Measurements from ENCODE around the gene BEST1.

The BEST1 gene

DNA sequence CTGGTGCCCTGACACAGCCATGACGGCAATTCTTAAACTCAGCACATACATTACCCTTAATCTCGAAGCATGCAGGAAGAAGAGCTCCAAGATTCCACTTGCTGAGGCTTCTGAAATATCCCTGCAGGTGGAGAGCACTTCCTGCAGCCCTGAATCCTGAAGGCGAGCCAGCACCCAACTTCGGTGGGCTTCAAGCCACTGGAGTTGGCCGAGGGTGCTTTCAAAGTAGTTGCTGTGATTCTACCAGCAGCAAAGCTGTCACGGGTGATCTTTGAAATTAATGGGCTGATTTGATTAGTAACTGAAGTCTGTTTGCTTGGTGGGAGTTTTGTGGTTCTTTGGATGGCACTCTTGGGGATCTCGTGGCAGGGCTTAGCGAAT, 26.3 kb downstream of the BEST1 start:
- TF ChIP-seq EZH2 (IDR thresholded peaks at IDR 0.05; ENCODE audit: borderline replicate concordance, low read length) = no peak
- TF ChIP-seq, protein P1, sequence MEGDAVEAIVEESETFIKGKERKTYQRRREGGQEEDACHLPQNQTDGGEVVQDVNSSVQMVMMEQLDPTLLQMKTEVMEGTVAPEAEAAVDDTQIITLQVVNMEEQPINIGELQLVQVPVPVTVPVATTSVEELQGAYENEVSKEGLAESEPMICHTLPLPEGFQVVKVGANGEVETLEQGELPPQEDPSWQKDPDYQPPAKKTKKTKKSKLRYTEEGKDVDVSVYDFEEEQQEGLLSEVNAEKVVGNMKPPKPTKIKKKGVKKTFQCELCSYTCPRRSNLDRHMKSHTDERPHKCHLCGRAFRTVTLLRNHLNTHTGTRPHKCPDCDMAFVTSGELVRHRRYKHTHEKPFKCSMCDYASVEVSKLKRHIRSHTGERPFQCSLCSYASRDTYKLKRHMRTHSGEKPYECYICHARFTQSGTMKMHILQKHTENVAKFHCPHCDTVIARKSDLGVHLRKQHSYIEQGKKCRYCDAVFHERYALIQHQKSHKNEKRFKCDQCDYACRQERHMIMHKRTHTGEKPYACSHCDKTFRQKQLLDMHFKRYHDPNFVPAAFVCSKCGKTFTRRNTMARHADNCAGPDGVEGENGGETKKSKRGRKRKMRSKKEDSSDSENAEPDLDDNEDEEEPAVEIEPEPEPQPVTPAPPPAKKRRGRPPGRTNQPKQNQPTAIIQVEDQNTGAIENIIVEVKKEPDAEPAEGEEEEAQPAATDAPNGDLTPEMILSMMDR (IDR thresholded peaks at IDR 0.05; ENCODE audit: low read length) = no peak
- Histone ChIP-seq H3K36me3 (ENCODE audit: insufficient read depth, low read length) (no peaks in the 10 kb centered on the region), H3K4me2 (ENCODE audit: low read length) (no peak overlapping the region), H3K9ac (ENCODE audit: low read length) (no peak overlapping the region), H4K20me1 (ENCODE audit: insufficient read depth, low read length) (no peaks in the 10 kb centered on the region), H3K9me3 (ENCODE audit: low read length) (no peaks in the 10 kb centered on the region), H3K27ac (ENCODE audit: low read depth, low read length, poor library complexity, severe bottlenecking) (no peak overlapping the region), H3K79me2 (ENCODE audit: insufficient read depth, low read length) (no peaks in the 10 kb centered on the region), H3F3A (ENCODE audit: insufficient read depth, low read length) (no peaks in the 10 kb centered on the region), H3K4me1 (ENCODE audit: insufficient read depth, low read length, severe bottlenecking) (peaks cover 5% of the 10 kb centered on the region), H2AFZ (ENCODE audit: low read length) (no peak overlapping the region), H3K27me3 (ENCODE audit: insufficient read depth, low read length) (peaks cover 5% of the 10 kb centered on the region; the same call in 1 of the 2 replicates), H3K4me3 (ENCODE audit: low read depth, low read length, poor library complexity, severe bottlenecking) (no peak overlapping the region), H3K9me2 (ENCODE audit: low read depth, low read length) (no peaks in the 10 kb centered on the region)

DNA sequence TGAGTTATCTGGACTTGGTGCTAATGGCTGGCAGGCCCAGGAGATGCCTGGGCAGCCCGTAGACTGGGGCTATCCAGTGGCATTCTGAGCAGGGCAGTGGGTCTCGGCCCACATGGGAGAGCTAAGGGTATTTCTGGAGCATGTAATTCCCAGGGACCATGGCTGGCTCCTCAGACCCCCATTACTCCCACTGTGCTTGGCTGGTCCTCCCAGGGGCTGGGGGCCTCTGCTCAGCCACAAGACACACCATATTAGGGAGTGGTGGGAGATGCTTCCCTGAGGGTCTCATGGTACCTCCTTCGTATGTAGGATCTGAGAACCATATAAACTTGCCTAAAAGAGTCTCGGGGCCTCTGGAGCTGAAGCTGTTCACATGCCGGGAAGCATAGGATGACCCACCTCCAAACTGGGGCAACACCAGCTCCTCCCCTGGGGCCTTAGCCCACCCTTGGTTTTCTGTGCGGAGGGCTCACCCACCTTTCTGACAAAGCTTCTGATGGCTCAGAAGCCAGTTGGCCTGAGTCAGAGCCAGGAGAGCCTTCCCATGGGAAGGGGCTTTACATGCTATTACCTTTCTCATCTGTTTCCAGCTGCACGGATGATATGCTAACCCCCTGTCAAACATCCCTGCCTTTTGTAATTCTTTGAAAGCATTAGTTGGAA, 26.8 kb downstream of the BEST1 start:
- Histone ChIP-seq H3K79me2 (ENCODE audit: insufficient read depth, low read length) (no peaks in the 10 kb centered on the region), H3K4me1 (ENCODE audit: insufficient read depth, low read length, severe bottlenecking) (no peaks in the 10 kb centered on the region), H3K27me3 (ENCODE audit: insufficient read depth, low read length) (peaks cover 5% of the 10 kb centered on the region; the same call in 1 of the 2 replicates), H3K9ac (ENCODE audit: low read length) (no peak overlapping the region), H2AFZ (ENCODE audit: low read length) (no peak overlapping the region), H3K36me3 (ENCODE audit: insufficient read depth, low read length) (no peaks in the 10 kb centered on the region), H3K9me2 (ENCODE audit: low read depth, low read length) (no peaks in the 10 kb centered on the region), H3K9me3 (ENCODE audit: low read length) (no peaks in the 10 kb centered on the region), H3K4me3 (ENCODE audit: low read depth, low read length, poor library complexity, severe bottlenecking) (no peak overlapping the region), H3F3A (ENCODE audit: insufficient read depth, low read length) (no peaks in the 10 kb centered on the region), H3K27ac (ENCODE audit: low read depth, low read length, poor library complexity, severe bottlenecking) (no peak overlapping the region), H4K20me1 (ENCODE audit: insufficient read depth, low read length) (no peaks in the 10 kb centered on the region), H3K4me2 (ENCODE audit: low read length) (no peak overlapping the region)
- TF ChIP-seq, protein P1 (IDR thresholded peaks at IDR 0.05; ENCODE audit: low read length) = no peak
- no peak for TF ChIP-seq EZH2 (IDR thresholded peaks at IDR 0.05; ENCODE audit: borderline replicate concordance, low read length)

DNA sequence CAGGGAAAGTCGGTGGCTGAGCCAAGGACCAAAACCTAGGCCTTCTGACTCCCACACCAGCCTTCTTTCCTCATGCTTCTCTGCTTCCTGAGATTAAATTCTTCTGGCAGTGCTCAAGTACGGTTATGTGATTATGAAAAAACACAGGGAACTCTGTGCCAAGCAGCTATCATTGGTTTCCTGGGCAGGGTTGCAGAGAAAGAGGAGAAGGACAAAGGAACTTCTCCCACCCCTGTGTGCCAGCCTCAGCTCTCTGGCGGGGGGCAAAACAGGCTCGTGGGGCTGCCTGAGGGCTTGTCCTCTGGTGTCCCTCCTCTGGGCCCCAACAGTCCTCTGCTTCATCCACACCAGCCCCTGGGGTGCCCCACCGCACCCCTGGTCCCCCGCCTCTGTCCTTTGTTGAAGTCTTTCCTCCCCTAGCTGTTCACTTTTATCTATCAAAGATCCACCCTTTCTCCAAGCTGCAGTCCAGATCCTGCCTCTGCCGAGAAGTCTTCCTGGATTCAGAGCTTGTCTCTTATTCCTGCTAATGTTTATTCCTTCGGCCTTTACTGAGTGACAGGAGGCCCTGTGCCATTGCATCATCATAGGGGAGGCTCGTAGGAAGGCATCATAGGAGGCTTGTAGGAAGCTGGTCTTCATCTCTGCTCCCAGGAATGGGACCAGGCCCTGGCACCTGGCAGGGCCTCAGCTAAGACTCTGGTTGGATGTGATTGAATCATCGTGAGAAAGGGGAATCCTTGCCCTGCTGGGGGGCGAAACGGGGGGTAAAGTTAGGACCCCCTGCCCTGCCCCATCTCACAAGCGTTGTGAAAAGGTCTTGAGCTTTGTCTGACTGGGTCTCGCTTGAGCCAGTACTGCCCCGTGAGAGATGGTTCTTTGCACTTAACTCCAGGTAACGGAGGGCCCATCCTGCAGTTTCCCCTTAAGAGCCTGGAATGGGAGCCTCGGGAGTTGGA, 28.8 kb downstream of the BEST1 start:
- peaks cover 5% of the 10 kb centered on the region; the same call in 1 of the 2 replicates for H3K27me3 ChIP-seq (ENCODE audit: insufficient read depth, low read length)
- H3K4me1 ChIP-seq (ENCODE audit: insufficient read depth, low read length, severe bottlenecking) = no peaks in the 10 kb centered on the region
- no peak overlapping the region for H3K27ac ChIP-seq (ENCODE audit: low read depth, low read length, poor library complexity, severe bottlenecking)
- no peaks in the 10 kb centered on the region for H3K9me2 ChIP-seq (ENCODE audit: low read depth, low read length)
- H3K36me3 ChIP-seq (ENCODE audit: insufficient read depth, low read length) = no peaks in the 10 kb centered on the region
- H3K9ac ChIP-seq (ENCODE audit: low read length) = no peak overlapping the region
- no peaks in the 10 kb centered on the region for H4K20me1 ChIP-seq (ENCODE audit: insufficient read depth, low read length)
- TF ChIP-seq, protein P1 (IDR thresholded peaks at IDR 0.05; ENCODE audit: low read length) = no peak
- no peak for TF ChIP-seq EZH2 (IDR thresholded peaks at IDR 0.05; ENCODE audit: borderline replicate concordance, low read length)
- no peaks in the 10 kb centered on the region for H3K79me2 ChIP-seq (ENCODE audit: insufficient read depth, low read length)
- no peak overlapping the region for H2AFZ ChIP-seq (ENCODE audit: low read length)
- no peaks in the 10 kb centered on the region for H3F3A ChIP-seq (ENCODE audit: insufficient read depth, low read length)
- no peak overlapping the region for H3K4me2 ChIP-seq (ENCODE audit: low read length)
- no peaks in the 10 kb centered on the region for H3K9me3 ChIP-seq (ENCODE audit: low read length)
- no peak overlapping the region for H3K4me3 ChIP-seq (ENCODE audit: low read depth, low read length, poor library complexity, severe bottlenecking)

Measured in OCI-LY1 (cell line).